Non-pigmented ciliary epithelial cell (primary cell): Measurements from ENCODE around the gene PDZRN3.
"Not testable (repeated sequence)": the region's sequence is repeated elsewhere in the genome, so short reads cannot be mapped to it uniquely, and the experiment has no call there.

Experiments used
- DNase-seq: peaks from one replicate; pipeline ENCODE4 v3.0.0-alpha.2; 2010; ENCODE audit warnings: low read depth

The PDZRN3 gene

GRCh38 chr3:73586628-73587027 lies 38.1 kb downstream of the PDZRN3 start:
- no peak for DNase-seq

- DNase-seq, result no peak
These were observed 38.6 kb downstream of the PDZRN3 start for GRCh38 chr3:73586190-73586589.

GRCh38 chr3:73584873-73585272 lies 39.9 kb downstream of the PDZRN3 start:
- DNase-seq, result no peak

GRCh38 chr3:73582535-73582934 lies 42.2 kb downstream of the PDZRN3 start:
- DNase-seq, result no peak

- no peak for DNase-seq
These were observed 43.5 kb downstream of the PDZRN3 start for GRCh38 chr3:73581134-73581846.

- no peak for DNase-seq
These were observed 44.4 kb downstream of the PDZRN3 start for GRCh38 chr3:73580343-73580742.

GRCh38 chr3:73577704-73578103 lies 47.0 kb downstream of the PDZRN3 start:
- DNase-seq, result no peak

- no peak for DNase-seq
These were observed 47.7 kb downstream of the PDZRN3 start for GRCh38 chr3:73576999-73577461.

- DNase-seq, result no peak
These were observed 48.8 kb downstream of the PDZRN3 start for GRCh38 chr3:73575953-73576352.

- no peak for DNase-seq
These were observed 49.2 kb downstream of the PDZRN3 start for GRCh38 chr3:73575519-73575918.

GRCh38 chr3:73573204-73573603 lies 51.5 kb downstream of the PDZRN3 start:
- DNase-seq, result no peak

GRCh38 chr3:73572368-73572767 lies 52.4 kb downstream of the PDZRN3 start:
- DNase-seq, result no peak

- DNase-seq, result no peak
These were observed 53.4 kb downstream of the PDZRN3 start for GRCh38 chr3:73571238-73571794.

GRCh38 chr3:73569246-73569760 lies 55.4 kb downstream of the PDZRN3 start:
- no peak for DNase-seq

- DNase-seq, result no peak
These were observed 56.3 kb downstream of the PDZRN3 start for GRCh38 chr3:73568371-73568862.

GRCh38 chr3:73565374-73565773 lies 59.4 kb downstream of the PDZRN3 start:
- not testable (repeated sequence) for DNase-seq

- no peak for DNase-seq
These were observed 60.7 kb downstream of the PDZRN3 start for GRCh38 chr3:73563896-73564582.

- no peak for DNase-seq
These were observed 63.2 kb downstream of the PDZRN3 start for GRCh38 chr3:73561494-73561893.

- DNase-seq, result no peak
These were observed 65.0 kb downstream of the PDZRN3 start for GRCh38 chr3:73559749-73560148.

GRCh38 chr3:73558727-73559075 lies 66.0 kb downstream of the PDZRN3 start:
- no peak for DNase-seq

- no peak for DNase-seq
These were observed 66.6 kb downstream of the PDZRN3 start for GRCh38 chr3:73557986-73558726.
